NCI-H2081 (cell line): ENCODE measurements around the gene LTB.

ENCODE experiments used
- DNase-seq, 2 experiments: peaks; one replicate each; lab custom pipeline; 2025; lab: John Stamatoyannopoulos, UW

Gene LTB

DNA sequence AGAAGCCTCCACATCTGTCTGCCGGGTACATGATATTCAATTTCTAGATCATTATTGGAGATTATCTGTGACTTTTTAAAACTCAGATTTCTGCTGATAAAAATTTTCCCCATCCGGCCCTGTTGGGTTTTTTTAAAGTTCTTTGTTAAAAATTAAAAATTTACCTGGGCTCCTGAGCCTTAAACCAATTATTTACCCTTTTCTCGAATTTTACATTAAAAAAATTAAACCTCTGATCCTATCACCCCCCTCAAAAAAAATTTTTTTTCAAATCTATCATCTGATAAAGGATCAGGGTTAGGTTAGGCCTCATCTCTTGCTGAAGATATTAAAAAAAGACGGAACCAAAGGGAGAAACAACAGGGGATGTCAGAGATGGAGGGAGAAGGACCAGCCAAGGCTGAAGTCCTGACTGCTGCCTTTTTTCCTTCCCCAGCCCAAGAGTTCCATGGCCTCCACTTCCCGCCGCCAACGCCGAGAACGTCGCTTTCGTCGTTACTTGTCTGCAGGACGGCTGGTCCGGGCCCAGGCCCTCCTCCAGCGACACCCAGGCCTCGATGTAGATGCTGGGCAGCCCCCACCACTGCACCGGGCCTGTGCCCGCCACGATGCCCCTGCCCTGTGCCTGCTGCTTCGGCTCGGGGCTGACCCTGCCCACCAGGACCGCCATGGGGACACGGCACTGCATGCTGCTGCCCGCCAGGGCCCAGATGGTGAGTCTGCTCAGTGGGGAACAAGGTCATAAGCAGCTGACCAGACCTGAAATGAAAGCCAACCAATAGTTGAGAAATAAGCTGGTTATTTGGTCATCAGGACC is 34.3 kb downstream of the LTB start:
- DNase-seq, result no peak

DNA sequence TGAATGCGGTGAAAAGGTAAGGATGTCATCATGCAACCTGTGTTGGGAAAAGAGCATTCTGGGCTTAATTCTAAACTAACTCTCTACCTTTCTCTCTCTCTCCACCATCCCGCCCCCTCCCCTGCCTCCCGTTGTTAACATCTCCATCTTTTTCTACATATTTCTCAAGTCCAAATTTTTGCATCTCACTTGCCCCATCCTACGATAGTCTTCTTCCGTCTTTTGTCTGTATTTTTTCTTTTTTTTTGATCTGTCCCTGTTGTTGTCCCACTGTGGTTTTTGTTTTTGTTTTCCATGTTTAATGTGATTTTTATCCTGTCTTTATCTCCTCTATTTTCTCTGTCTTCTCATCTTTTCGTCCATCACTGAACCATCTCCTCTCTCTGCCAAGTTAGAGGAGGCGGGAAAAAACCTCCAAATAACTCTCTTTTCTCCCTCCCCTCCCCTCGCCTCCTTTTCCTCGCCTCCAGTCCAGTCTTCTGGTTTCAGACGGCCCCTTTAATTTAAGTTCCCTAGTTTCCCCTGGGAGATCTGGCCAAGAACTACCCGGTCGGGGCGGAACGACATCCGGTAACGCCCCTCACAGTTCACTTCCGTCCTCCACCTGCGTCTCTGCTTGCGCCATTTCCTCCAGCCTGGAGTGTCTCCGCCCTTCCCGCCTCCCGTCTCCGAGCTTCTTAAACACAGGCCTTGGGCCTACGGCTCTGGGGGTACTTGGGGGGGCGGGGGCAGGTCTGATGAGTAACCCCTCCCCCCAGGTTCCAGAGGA is 35.1 kb downstream of the LTB start, which contains the start of gene NFKBIL1:
TSS of gene NFKBIL1 (plus strand) at position 651 of the 769 bp plus-strand sequence. CDS start at position 738, 87 bp downstream.
- DNase-seq, result peak; percentile 94 to 96

DNA sequence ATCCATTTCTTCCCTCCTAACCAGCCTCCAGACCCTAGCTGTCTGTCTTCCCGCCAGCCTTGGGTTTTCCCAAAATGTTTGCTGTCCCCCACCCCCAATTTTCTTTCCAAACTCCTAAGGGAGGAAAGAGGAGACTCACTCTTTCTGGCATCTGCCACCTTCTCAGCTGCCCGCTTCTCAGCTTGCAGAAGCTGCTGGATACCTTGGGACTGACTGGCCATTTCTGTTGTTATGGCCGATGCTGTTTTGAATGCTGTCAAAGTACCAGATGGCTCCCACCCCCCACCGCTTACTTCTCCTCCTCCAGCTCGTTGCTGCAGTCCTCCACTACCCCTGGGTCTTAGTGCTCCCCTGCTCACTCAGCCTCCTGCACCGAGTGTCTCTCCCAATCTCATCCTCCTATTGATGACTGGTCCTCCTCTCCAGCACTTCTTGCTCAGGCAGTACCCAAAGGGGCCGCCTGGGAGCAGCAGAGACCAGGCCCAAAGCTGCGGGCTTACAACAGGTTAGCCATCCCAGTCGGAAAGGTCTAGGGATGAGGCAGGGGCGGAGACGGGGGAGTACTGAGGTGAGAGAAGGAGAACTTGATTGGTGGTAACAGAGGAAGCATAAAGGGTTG is 35.8 kb downstream of the LTB start, which contains the start of gene ATP6V1G2:
TSS of gene ATP6V1G2 (minus strand) at position 270 of the 619 bp plus-strand sequence. CDS start at position 221, 49 bp downstream.
- peak; percentile 93 for DNase-seq

DNA sequence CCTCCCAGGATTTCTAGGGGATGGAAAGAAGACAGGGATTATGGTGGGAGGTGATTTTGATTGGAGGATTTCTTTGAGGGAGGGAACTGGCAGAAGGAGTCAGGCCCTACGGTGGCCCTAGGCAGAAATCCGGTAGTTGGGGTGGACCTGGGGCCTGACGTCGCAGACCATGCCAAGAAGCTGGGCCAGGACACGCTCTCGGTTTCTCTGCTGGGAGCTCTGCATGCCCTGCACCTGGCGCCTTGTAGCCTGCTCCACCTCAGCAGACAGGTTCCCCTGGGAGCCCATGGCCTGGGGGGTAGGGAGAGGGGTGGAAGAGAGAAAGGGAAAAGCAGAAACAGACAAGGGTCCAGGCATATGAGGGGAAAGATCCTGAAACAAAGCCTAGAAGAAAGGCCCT is 36.9 kb downstream of the LTB start:
- DNase-seq, result no peak

DNA sequence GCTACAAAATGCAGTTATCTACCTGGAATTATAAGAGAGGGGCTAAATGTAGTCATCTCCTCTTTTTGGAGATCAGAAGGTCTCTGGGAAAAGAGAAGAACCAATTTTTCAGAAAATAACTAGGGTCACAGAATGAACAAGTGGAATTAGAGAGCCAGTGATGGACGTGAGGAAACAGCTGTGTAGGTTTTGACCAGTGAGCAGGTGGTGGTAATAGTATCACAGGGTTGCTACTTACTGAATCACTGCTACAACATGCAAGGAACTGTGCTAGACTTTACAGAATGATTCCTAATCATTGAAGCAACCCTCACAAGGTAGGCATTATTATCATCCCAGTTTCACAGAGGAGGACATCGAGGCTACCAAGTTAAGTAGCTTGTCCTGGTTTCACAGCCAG is 37.5 kb downstream of the LTB start:
- DNase-seq, result no peak

DNA sequence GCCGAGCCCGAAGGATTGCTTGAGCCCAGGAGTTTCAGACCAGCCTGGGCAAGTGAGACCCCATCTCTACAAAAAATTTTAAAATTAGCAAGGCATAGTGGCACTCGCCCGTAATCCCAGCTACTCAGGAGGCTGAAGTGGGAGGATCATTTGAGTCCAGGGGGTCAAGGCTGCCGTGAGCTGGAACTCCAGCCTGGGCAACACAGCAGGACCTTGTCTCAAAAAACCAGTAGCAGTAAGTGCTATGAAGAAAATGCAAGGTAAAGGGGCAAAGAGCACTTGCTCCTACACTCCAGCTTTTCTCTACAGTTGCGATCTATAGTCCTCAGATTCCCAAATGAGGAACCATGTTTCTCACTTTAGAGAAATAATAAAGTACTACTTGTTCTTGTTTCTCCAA is 38.6 kb downstream of the LTB start:
- DNase-seq, result no peak

DNA sequence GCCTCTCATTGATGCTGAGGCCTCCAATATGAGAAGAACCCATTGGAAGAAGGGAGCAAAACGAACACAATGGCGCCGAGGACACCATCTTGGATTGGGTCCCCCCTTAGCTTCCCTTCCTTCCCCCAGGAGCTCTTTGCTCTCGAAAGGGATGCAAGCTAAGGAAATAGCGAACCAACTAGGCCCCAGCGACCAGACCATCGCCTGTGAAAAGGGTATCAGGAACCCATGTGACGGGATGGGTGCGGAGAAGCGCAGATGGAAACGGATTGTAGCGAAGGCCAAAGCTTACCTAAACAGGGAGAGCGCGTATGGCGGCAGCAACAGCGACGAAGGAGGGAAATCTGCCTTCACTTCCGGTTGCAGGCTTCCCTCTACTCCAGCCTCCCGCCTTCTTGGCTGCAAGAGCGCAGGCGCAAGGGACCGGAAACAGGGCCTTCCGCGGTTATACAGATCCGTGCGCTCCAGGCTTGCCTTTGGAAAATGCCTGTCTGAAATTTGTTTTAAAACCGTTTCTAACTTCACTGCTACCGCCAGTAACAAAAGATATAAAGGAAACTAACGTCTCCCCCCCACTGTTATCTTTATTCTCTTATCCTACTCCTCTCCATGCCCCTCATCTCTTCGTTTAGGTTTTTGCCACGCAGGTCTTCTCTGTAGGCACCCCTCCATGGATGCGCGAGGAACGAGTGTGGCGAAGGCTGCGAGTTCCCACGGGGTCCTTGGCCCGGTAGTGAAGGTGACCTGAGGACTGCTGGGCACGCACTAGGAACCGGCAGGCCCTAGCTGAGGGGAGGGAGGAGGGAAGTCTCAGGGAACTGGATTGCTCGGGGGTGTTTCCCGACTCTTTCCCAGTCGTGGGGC is 40.3 kb downstream of the LTB start, which contains the start of gene DDX39B:
TSS of gene DDX39B (minus strand) at position 346 of the 864 bp plus-strand sequence. CDS start 1,471 bp downstream, outside the sequence.
- DNase-seq, result peak; percentile 96 to 98

DNA sequence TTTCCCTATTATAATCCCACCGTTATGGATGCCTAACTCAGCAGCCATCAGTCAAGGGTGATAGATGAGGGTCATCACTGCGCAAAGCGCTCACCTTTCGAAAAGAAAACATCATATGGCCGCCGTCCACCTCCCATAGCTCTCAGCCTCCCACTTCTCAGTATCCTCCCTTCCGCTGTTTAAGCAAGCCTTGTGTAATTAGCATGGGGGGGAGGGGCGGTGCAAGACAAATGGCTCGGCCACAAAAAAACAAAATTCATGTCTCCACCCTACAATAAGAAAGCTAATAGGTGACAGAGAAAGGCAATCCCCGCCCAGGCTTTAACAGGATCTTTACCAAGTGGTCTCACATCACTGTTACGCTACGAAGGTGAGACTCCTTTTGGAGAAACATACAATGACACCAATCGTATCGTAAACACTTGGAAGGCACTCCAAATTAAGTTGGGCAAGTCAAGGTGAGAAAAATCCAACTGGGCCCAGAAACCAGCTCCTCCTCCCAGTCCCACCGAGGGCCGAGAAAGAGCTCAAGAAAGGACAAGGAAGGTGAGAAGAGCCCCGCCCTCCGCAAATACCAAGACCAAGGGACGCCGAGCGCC is 41.1 kb downstream of the LTB start:
- peak; percentile 49 to 58 for DNase-seq

DNA sequence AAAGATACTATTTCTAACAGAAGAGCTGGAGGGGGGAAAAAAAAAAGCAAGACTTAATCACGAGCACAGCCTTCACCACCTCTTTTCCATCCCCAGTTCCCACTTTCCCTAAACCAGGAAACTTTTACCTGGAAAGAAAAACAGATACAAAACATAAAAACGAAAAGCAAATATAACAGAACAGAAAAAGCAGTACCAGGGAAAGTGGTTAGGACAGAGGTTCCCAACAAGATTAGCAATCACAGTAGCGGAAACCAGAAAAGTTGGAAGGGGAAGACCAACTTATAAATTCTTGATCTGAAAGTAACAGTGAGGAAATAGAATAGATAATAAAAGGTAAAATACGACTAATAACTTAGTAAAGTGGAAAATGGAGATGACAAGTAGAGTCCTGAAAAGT is 41.6 kb downstream of the LTB start:
- no peak for DNase-seq

DNA sequence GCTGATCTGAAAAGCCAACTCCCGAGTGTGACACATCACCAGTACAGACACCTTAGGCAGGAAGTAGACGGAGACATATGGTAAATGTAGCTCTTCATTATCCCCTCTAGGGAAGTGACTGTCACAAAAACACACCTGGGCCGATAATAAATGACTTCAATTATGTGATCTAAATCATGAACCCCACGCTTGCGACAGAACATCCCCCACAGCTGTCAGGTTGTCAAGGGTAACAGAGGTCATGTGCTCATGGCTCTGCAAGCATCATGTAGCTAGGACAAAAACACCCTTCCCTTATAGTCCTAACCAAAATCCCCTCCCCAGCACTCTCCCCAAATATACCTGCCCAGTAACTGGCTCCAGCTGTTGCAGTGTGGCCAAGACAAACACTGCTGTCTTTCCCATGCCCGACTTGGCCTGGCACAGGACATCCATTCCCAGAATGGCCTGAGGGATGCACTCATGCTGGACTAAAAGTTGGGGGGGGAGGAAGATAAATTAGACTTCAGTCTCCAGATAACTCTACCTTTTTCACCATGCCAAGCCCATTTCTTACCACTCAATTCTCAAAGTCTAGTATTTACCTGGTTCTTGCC is 43.3 kb downstream of the LTB start:
- DNase-seq, result no peak

DNA sequence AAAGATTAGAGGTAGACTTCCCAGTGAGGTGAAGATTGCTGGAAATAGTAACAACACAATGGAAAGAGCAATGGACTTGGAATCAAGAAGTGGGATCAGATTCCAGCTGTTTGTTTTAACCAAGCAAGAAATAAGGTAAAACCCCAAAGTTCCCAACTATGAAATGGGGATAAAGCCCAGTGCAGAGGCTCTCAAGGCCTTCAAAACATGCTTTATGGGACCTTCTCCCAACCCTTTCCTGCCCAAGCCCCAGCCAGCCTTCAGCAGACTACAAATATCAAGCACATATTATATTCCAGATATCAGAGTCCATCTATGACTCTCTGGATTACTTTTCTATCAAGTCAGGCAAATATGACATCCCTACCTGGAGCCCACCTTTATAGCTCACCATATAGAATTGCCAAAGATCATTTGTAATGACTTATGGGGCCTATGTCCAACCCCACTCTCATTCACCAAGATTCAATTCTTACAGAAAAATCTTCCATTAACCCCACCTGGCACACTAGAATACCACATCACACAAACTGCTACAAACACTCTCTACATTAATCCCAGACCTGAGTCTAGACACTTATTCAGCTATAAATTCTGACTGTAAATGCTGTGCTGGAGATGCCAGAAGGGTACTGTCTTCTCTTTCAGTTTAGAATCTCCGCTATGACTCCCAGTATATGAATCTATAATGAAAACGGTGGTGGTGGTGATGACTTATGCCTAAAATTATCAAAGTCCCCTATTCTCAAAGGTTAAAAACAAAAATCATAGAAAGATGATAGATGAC is 46.5 kb downstream of the LTB start:
- no peak for DNase-seq

DNA sequence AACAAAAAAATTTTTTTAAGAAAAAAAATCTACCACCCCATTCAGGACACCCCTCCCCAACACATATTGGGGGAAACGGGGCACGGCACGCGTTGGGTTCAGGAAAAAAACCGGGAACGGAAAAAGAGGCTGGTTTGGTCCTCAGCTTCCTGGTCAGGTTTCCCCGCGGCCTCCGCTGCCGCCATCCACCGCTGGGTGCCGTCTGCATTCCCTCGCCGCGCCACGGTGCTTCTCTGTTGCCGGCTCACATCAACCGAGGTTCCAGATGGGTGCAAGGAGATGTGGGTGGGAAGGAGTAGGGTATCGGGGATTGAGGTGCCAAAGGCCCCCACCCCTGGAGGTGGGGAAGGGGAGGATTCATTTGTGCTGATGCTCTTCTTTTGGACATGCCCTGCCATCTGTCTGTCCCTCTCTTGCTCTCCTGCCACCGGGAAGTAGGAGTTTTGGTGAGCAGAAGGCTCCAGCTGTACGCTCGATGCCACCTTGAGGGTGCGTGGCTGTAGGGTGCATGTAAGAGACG is 47.6 kb downstream of the LTB start:
- no peak for DNase-seq

DNA sequence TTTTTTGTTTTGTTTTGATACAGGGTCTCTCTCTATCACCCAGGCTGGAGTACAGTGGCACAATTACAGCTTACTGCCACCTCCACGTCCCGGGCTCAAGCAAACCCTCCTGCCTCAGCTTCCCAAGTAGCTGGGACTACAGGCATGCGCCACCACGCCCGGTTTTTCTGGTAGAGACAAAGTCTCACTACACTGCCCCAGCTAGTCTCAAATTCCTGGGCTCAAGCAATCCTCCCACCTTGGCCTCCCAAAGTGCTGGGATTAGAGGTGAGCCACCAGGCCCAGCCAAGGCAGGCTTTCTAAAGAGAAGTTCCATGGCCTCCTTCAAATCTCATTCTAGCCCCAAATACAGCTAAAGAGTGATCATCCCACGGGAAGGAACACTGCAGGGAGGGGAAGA is 48.2 kb downstream of the LTB start:
- DNase-seq, result no peak

DNA sequence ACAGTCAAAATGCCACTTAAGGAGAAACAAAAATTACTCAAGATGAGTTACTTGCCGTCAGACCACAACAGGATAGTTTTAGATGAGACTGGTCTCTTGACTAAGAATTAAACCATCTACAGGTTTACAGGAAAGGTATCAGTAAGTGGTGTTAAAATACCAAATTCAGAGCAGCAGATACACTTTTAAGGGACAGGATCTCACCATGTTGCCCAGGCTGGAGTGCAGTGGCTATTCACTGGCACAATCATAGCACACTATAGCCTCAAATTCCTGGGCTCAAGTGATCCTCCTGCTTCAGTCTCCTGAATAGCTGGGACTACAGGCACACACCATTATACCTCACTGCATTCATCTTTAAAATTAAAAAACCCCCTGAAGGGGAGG is 48.8 kb downstream of the LTB start:
- no peak for DNase-seq

DNA sequence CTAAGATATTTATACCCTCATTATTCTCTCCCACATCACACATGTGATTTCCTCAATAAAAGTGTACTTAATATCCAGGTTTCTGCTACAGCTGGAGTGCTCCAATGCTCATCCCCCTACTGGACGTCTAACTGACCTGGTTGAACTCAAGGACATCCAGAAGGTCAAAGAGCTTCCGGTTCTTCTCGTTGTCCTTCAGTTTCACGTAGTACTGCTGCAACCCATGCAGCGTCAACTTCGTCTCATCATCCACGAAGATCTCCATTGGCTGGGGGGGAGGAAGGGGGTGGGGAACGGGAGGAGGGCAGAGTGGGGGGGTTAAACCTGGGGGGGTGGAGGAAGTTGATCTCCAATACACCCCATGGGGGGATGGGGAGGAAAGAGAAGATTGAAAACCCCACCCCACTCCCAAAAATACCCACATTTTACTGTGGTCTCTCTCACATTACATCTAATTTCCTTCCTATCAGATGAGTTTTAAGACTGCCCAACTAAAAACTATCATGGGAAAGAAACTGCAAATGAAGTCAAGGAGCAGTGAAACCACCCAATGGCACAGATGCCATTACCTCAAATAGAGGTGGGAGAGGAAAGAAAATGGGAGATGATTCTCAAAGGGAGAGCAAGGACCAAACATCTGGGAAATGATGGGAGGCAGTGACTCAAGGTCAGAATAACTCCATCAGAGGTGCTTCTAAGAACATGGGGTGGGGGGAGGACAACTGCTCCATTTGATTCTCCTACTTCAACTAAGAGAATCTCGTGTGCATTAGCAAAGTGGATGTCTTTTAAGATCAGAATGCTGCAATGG is 49.4 kb downstream of the LTB start:
- DNase-seq, result no peak

DNA sequence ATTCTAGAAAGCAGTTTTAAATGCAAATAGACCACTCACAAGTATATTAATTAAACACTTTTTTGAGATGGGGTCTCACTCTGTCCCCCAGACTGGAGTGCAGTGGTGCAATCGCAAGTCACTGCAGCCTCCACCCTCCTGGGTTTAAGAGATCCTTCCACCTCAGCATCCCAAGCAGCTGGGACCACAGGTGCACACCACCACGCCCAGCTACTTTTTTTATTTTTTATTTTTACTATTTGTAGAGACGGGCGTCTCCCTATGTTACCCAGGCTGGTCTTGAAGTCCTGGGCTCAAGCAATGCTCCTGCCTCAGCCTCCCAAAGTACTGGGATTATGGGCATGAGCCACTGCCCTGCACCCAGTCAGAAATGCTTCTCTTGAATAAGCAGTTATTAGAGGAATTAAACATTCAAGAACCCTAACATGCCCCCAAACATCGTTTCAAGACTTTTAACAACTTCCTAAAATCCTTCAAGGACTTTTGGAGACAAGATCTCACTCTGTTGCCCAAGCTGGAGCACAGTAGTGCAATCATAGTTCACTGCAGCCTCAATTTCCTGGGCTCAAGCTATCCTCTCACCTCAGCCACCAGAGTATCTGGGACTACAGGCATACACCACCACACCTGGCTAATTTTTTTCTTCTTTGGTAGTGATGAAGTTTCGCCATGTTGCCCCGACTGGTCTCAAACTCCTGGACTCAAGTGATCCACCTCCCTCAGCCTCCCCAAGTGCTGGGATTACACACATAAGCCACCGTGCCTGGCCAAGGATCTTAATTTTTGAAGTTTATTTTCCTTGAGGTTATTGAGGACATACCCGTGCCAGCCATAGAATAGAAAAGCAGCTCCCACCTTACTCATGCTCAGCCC is 50.2 kb downstream of the LTB start:
- no peak for DNase-seq

DNA sequence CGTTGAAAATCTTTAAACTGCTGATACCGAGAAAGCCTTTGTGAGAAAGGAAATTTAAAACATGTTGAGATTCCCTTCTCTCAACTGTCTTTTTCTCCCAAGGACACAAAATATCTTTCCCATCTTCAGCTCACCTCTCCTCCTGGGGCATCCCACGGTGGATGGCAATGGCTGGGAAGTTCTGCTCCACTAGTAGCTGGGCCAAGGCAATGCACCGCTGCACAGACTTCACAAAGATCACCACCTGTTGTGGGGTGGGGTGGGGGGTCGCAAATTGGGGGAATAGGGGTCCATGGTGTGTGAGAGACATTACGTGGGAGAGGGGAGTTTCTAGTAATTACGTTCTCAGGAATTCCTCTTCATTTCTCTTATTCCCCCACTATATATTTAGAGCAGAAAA is 51.1 kb downstream of the LTB start:
- no peak for DNase-seq

DNA sequence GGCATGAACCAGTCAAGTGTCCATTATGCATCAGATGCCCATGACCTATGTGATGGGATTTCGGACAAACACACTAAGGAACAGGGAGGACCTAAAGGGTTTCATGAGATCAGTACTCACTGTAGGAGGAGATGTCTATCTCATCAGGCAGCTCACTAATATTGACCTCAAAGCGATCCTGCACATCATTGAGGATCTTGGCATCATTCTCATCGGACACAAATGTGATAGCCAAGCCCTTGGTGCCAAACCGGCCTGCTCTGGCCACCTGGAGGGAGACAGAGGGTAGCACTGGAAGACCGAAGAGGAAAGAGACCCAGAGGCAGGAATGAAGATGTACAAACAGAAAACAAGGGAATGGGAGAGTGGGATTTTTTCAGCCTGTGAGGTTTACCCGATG is 51.6 kb downstream of the LTB start:
- DNase-seq, result no peak
